ENCODE measurements around the gene ZC4H2.
"Not testable (repeated sequence)": the region's sequence is repeated elsewhere in the genome, so short reads cannot be mapped to it uniquely, and the experiment has no call there.

Gene ZC4H2
- total RNA-seq: 7.0 to 8.3 reads per million in 2 donors

GRCh38 chrX:64975989-64976672, at the start of gene ZC4H2:
Gene ZC4H2, minus strand, starts transcription at chrX:64976450. Its CDS starts 73 bp downstream, at chrX:64976377.
- peak; percentile 48 for DNase-seq

GRCh38 chrX:65017451-65017850, 41.2 kb upstream of the ZC4H2 start:
- DNase-seq: no peak

GRCh38 chrX:65014230-65014629, 38.0 kb upstream of the ZC4H2 start:
- no peak for DNase-seq

- DNase-seq: no peak
Measured at GRCh38 chrX:65009459-65009858, 33.2 kb upstream of the ZC4H2 start.

GRCh38 chrX:65002208-65002607, 26.0 kb upstream of the ZC4H2 start:
- not testable (repeated sequence) for DNase-seq

GRCh38 chrX:64996805-64997204, 20.6 kb upstream of the ZC4H2 start:
- no peak for DNase-seq

GRCh38 chrX:64994131-64994798, 18.0 kb upstream of the ZC4H2 start:
- no peak for DNase-seq

GRCh38 chrX:64977830-64978229, 1.6 kb upstream of the ZC4H2 start:
- DNase-seq: no peak

- no peak for DNase-seq
Measured at GRCh38 chrX:64977051-64977450, 801 bp upstream of the ZC4H2 start.

- no peak for DNase-seq
Measured at GRCh38 chrX:64976673-64977040, 407 bp upstream of the ZC4H2 start.

GRCh38 chrX:64975491-64975890, 759 bp downstream of the ZC4H2 start:
- no peak for DNase-seq

- no peak for DNase-seq
Measured at GRCh38 chrX:64925480-64925879, 50.8 kb downstream of the ZC4H2 start.

- DNase-seq: no peak
Measured at GRCh38 chrX:64908121-64908520, 68.1 kb downstream of the ZC4H2 start.

GRCh38 chrX:64894454-64895038, 81.7 kb downstream of the ZC4H2 start:
- DNase-seq: peak; percentile 5

GRCh38 chrX:64885850-64886249, 90.4 kb downstream of the ZC4H2 start:
- no peak for DNase-seq

- not testable (repeated sequence) for DNase-seq
Measured at GRCh38 chrX:64878709-64879108, 97.5 kb downstream of the ZC4H2 start.

GRCh38 chrX:64867217-64867616, 109.0 kb downstream of the ZC4H2 start:
- no peak for DNase-seq

All from T-helper 9 cell (primary cell).